ENCODE results near the gene TIFAB.
A peak's percentile ranks its signal among the peaks of the same experiment; 100 is the strongest.

The TIFAB gene

GRCh38 chr5:135426102-135427082 is 25.8 kb downstream of the TIFAB start:
- DNase-seq (ENCODE audit: insufficient read length) (no peak), FAIRE-seq (peak; percentile 92)
- TF ChIP-seq TAF1 (IDR thresholded peaks at IDR 0.05; ENCODE audit: borderline replicate concordance, low read depth, low read length): no peak
- no peak for TF ChIP-seq POLR2A (IDR thresholded peaks at IDR 0.05; ENCODE audit: low read depth, low read length)
- TF ChIP-seq POLR2AphosphoS5 (IDR thresholded peaks at IDR 0.05; ENCODE audit: low read depth, low read length): no peak

GRCh38 chr5:135425641-135426040 is 26.5 kb downstream of the TIFAB start:
- DNase-seq (ENCODE audit: insufficient read length): no peak
- FAIRE-seq: no peak
- no peak for TF ChIP-seq TAF1 (IDR thresholded peaks at IDR 0.05; ENCODE audit: borderline replicate concordance, low read depth, low read length)
- no peak for TF ChIP-seq POLR2A (IDR thresholded peaks at IDR 0.05; ENCODE audit: low read depth, low read length)
- TF ChIP-seq POLR2AphosphoS5 (IDR thresholded peaks at IDR 0.05; ENCODE audit: low read depth, low read length): no peak

GRCh38 chr5:135423846-135424168 is 28.3 kb downstream of the TIFAB start:
- DNase-seq (ENCODE audit: insufficient read length) (no peak), FAIRE-seq (no peak)
- no peak for TF ChIP-seq TAF1 (IDR thresholded peaks at IDR 0.05; ENCODE audit: borderline replicate concordance, low read depth, low read length)
- TF ChIP-seq POLR2AphosphoS5 (IDR thresholded peaks at IDR 0.05; ENCODE audit: low read depth, low read length): no peak
- no peak for TF ChIP-seq POLR2A (IDR thresholded peaks at IDR 0.05; ENCODE audit: low read depth, low read length)

- TF ChIP-seq POLR2AphosphoS5 (IDR thresholded peaks at IDR 0.05; ENCODE audit: low read depth, low read length) (no peak), TAF1 (IDR thresholded peaks at IDR 0.05; ENCODE audit: borderline replicate concordance, low read depth, low read length) (no peak), POLR2A (IDR thresholded peaks at IDR 0.05; ENCODE audit: low read depth, low read length) (no peak)
- no peak for FAIRE-seq
Observed at GRCh38 chr5:135423146-135423845, 28.9 kb downstream of the TIFAB start.

GRCh38 chr5:135422419-135422818 is 29.7 kb downstream of the TIFAB start:
- DNase-seq (ENCODE audit: insufficient read length) (no peak), FAIRE-seq (no peak)
- TF ChIP-seq TAF1 (IDR thresholded peaks at IDR 0.05; ENCODE audit: borderline replicate concordance, low read depth, low read length) (no peak), POLR2A (IDR thresholded peaks at IDR 0.05; ENCODE audit: low read depth, low read length) (no peak), POLR2AphosphoS5 (IDR thresholded peaks at IDR 0.05; ENCODE audit: low read depth, low read length) (no peak)

More at GRCh38 chr5:135423146-135423845, 28.9 kb downstream of the TIFAB start:
- DNase-seq (ENCODE audit: insufficient read length): no peak

GRCh38 chr5:135417083-135417482 is 35.1 kb downstream of the TIFAB start:
- no peak for TF ChIP-seq POLR2A (IDR thresholded peaks at IDR 0.05; ENCODE audit: low read depth, low read length)
- no peak for TF ChIP-seq POLR2AphosphoS5 (IDR thresholded peaks at IDR 0.05; ENCODE audit: low read depth, low read length)
- TF ChIP-seq TAF1 (IDR thresholded peaks at IDR 0.05; ENCODE audit: borderline replicate concordance, low read depth, low read length): no peak
- DNase-seq (ENCODE audit: insufficient read length): no peak
- no peak for FAIRE-seq

- TF ChIP-seq POLR2A (IDR thresholded peaks at IDR 0.05; ENCODE audit: low read depth, low read length): no peak
- no peak for TF ChIP-seq POLR2AphosphoS5 (IDR thresholded peaks at IDR 0.05; ENCODE audit: low read depth, low read length)
- TF ChIP-seq TAF1 (IDR thresholded peaks at IDR 0.05; ENCODE audit: borderline replicate concordance, low read depth, low read length): no peak
- FAIRE-seq: no peak
Observed at GRCh38 chr5:135405082-135405481, 47.1 kb downstream of the TIFAB start.

GRCh38 chr5:135402031-135402430 is 50.1 kb downstream of the TIFAB start:
- no peak for FAIRE-seq
- no peak for TF ChIP-seq POLR2A (IDR thresholded peaks at IDR 0.05; ENCODE audit: low read depth, low read length)
- no peak for TF ChIP-seq POLR2AphosphoS5 (IDR thresholded peaks at IDR 0.05; ENCODE audit: low read depth, low read length)
- no peak for TF ChIP-seq TAF1 (IDR thresholded peaks at IDR 0.05; ENCODE audit: borderline replicate concordance, low read depth, low read length)

More at GRCh38 chr5:135405082-135405481, 47.1 kb downstream of the TIFAB start:
- no peak for DNase-seq (ENCODE audit: insufficient read length)

GRCh38 chr5:135400866-135401265 is 51.3 kb downstream of the TIFAB start:
- TF ChIP-seq TAF1 (IDR thresholded peaks at IDR 0.05; ENCODE audit: borderline replicate concordance, low read depth, low read length): no peak
- no peak for TF ChIP-seq POLR2A (IDR thresholded peaks at IDR 0.05; ENCODE audit: low read depth, low read length)
- no peak for TF ChIP-seq POLR2AphosphoS5 (IDR thresholded peaks at IDR 0.05; ENCODE audit: low read depth, low read length)
- DNase-seq (ENCODE audit: insufficient read length) (no peak), FAIRE-seq (no peak)

More at GRCh38 chr5:135402031-135402430, 50.1 kb downstream of the TIFAB start:
- no peak for DNase-seq (ENCODE audit: insufficient read length)

- DNase-seq (ENCODE audit: insufficient read length) (no peak), FAIRE-seq (no peak)
- TF ChIP-seq POLR2AphosphoS5 (IDR thresholded peaks at IDR 0.05; ENCODE audit: low read depth, low read length) (no peak), TAF1 (IDR thresholded peaks at IDR 0.05; ENCODE audit: borderline replicate concordance, low read depth, low read length) (no peak), POLR2A (IDR thresholded peaks at IDR 0.05; ENCODE audit: low read depth, low read length) (no peak)
Observed at GRCh38 chr5:135399794-135400542, 52.2 kb downstream of the TIFAB start.

All from GM12892 (cell line).